GM19452 (cell line): ENCODE results near the gene S100A7.
"Not testable (repeated sequence)": the region's sequence is repeated elsewhere in the genome, so short reads cannot be mapped to it uniquely, and the experiment has no call there.

ENCODE experiments used
- ATAC-seq: cut with Tn5 transposase; IDR thresholded peaks from one replicate; pipeline ENCODE4 v1.9.1; 2021; ENCODE audit not compliant: unreplicated experiment

Gene S100A7

DNA sequence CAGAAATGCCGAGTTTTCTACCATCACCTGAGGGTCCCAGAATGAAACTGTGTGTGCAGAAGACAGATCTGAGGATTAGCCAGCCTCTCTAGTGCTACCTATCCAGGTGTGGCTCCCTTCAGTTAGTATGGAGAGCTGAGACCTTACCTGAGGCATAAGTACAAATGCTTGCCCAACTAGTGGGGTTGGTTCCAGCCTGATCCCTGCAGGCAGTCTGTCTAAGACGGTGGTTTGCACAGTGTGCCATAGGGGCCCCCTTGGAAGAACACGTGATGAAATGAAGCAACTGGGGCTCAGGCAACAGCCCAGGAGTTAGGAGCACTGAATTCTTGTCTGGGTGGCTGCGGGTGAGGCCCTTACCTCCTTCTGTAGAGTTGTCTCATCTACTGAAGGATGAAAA lies 28.5 kb downstream of the S100A7 start:
- ATAC-seq = no peak

- ATAC-seq = no peak
Observed at GRCh38 chr1:153431427-153431826, 29.0 kb downstream of the S100A7 start.

DNA sequence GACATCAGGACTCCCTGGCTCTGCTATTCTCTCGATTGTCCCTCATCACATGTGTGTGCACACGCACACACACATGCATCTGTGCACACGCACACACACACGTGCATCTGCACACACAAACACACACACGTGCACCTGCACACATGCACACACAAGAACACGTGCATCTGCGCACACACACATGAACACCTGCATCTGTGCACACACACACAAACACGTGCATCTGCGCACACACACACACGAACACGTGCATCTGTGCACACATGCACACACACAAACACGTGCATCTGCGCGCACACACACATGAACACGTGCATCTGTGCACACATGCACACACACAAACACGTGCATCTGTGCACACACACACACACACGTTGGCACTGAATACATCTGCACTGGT lies 29.4 kb downstream of the S100A7 start:
- no peak for ATAC-seq

DNA sequence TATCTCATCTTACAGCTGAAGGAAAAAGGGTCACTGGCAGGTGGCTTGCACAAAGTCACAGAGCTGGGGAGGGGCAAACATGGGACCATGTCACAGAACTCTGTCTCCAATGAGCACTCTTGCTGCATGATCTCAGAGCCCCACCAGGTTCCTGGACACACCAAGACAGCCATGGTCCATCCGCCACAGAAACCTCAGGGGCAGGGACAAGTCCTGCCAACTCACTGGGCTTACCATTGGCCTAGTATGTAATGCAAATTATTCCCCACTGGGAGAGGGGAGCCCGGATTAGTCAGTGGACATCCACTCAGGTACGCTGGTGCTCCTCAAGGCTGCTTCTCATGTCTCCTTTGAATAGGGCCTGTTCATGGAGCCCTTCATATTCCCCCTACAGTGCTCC lies 29.9 kb downstream of the S100A7 start:
- no peak for ATAC-seq

DNA sequence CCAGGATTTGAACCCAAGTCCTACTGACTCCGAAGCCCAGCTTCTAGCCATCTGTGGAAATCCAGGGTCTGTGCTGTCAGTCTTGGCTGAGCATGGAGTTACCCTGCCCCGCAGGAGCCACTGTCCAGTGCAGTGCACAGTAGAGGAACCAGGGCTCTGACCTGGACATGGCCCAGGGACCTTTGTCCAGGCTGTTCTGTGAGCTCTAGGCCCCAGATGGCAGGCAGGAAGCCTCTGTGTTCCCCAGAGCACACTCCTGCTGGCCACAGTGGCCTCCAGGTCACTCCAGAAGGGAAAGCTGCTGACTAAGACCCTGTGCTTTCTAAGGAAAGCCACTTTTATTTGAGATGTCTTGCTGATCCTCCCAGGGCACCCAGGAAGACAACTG lies 30.3 kb downstream of the S100A7 start:
- ATAC-seq = no peak

- no peak for ATAC-seq
Observed at GRCh38 chr1:153429266-153430165, 30.9 kb downstream of the S100A7 start.

DNA sequence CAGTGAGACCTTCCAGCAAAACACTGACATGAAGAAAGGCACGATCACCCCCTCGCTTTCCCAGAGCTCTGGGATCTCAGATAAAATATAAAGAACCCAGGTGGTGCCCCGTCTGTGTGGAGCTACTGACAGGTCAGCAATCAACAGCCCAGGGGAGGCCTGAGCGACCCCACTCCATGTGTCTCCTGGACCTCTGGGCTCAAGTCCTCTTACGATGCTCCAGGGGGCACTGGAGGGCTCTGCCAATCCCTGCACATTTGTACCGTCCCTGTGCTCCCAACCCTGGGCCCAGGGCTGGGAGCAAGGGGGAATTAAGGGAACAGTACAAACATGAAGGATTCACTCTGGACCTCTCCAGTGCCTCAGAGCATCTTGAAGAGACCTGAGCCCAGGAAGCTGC lies 31.7 kb downstream of the S100A7 start:
- no peak for ATAC-seq

- ATAC-seq = no peak
Observed at GRCh38 chr1:153428073-153428638, 32.3 kb downstream of the S100A7 start.

GRCh38 chr1:153426809-153427208 lies 33.6 kb downstream of the S100A7 start:
- ATAC-seq = no peak

GRCh38 chr1:153422450-153423068 lies 37.9 kb downstream of the S100A7 start:
- no peak for ATAC-seq

DNA sequence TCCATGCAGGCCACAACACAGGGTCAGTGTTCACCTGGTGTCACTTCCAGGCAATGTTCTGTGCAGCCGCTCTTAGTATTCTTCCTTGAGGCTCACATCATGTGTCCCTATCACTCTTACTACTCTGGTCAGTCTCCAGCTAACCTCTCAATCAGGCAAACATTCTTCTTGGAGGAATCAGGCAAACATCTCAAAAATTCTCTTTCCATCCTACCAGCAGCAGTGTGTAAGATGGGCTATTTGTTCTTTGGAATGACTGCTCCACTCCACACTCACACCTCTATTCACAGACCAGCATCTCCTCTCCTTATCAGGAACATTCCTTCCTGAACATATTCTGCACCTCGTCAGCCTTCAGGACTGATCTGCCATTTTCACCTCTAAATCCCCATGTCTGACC lies 40.1 kb downstream of the S100A7 start:
- ATAC-seq = no peak

GRCh38 chr1:153419436-153419793 lies 41.0 kb downstream of the S100A7 start:
- not testable (repeated sequence) for ATAC-seq

GRCh38 chr1:153418758-153419435 lies 41.6 kb downstream of the S100A7 start:
- ATAC-seq = not testable (repeated sequence)

- ATAC-seq = no peak
Observed at GRCh38 chr1:153417136-153417888, 43.1 kb downstream of the S100A7 start.

- no peak for ATAC-seq
Observed at GRCh38 chr1:153415850-153416570, 44.4 kb downstream of the S100A7 start, which contains the start of gene S100A7A. TSS of gene S100A7A (plus strand) at chr1:153416520. CDS start at chr1:153418083, 1,563 bp downstream.

- ATAC-seq = not testable (repeated sequence)
Observed at GRCh38 chr1:153413961-153414360, 46.5 kb downstream of the S100A7 start.
